ENCODE results near the gene SLC26A8. TPM values are rescaled to one million over a fixed set of nuclear protein-coding genes. Genes with fewer than 3 reads are reported as not detected.

Gene SLC26A8
- total and polyA plus RNA-seq, 2 experiments from 2014 or later = 0.89 to 2.9 TPM

DNA sequence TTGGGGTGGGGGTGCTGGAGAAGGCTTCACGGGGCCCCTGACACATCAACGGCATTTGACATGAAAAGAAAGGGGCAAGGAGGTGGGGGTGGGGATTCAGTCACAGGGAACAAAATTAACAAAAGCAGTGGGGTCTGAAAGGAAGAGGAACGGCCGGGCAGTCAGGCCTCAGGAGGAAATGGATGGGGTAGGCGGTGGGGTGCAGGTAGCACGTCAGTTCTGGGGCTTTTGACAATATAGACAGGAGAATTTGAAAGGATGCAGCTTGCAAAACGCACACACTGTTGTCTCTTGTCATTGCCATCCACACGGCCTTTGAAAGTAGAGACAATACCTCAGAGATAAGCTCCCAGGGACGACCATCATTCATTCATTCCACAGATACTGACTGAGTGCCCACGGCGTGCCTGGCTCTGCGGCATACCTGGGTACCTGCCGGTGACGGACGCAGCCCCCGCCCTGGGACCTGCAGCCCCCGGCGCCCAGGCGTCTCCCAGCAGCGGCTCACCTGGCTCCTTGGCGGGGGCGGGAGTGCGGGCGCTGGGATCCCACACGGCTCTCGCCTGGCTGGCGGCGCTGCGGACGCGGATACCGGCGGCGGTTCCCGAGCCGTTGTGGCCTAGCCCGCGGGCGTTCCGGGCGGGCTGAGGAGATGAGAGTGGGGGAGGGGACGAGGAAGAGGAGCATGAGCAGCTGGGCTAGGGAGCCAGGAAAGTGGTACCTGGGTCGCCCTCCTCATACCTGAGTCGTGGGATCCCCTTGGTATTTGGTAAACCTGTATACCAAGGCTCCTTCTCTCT is at the start of gene SLC26A8 (continued):
- TF ChIP-seq, protein P1, sequence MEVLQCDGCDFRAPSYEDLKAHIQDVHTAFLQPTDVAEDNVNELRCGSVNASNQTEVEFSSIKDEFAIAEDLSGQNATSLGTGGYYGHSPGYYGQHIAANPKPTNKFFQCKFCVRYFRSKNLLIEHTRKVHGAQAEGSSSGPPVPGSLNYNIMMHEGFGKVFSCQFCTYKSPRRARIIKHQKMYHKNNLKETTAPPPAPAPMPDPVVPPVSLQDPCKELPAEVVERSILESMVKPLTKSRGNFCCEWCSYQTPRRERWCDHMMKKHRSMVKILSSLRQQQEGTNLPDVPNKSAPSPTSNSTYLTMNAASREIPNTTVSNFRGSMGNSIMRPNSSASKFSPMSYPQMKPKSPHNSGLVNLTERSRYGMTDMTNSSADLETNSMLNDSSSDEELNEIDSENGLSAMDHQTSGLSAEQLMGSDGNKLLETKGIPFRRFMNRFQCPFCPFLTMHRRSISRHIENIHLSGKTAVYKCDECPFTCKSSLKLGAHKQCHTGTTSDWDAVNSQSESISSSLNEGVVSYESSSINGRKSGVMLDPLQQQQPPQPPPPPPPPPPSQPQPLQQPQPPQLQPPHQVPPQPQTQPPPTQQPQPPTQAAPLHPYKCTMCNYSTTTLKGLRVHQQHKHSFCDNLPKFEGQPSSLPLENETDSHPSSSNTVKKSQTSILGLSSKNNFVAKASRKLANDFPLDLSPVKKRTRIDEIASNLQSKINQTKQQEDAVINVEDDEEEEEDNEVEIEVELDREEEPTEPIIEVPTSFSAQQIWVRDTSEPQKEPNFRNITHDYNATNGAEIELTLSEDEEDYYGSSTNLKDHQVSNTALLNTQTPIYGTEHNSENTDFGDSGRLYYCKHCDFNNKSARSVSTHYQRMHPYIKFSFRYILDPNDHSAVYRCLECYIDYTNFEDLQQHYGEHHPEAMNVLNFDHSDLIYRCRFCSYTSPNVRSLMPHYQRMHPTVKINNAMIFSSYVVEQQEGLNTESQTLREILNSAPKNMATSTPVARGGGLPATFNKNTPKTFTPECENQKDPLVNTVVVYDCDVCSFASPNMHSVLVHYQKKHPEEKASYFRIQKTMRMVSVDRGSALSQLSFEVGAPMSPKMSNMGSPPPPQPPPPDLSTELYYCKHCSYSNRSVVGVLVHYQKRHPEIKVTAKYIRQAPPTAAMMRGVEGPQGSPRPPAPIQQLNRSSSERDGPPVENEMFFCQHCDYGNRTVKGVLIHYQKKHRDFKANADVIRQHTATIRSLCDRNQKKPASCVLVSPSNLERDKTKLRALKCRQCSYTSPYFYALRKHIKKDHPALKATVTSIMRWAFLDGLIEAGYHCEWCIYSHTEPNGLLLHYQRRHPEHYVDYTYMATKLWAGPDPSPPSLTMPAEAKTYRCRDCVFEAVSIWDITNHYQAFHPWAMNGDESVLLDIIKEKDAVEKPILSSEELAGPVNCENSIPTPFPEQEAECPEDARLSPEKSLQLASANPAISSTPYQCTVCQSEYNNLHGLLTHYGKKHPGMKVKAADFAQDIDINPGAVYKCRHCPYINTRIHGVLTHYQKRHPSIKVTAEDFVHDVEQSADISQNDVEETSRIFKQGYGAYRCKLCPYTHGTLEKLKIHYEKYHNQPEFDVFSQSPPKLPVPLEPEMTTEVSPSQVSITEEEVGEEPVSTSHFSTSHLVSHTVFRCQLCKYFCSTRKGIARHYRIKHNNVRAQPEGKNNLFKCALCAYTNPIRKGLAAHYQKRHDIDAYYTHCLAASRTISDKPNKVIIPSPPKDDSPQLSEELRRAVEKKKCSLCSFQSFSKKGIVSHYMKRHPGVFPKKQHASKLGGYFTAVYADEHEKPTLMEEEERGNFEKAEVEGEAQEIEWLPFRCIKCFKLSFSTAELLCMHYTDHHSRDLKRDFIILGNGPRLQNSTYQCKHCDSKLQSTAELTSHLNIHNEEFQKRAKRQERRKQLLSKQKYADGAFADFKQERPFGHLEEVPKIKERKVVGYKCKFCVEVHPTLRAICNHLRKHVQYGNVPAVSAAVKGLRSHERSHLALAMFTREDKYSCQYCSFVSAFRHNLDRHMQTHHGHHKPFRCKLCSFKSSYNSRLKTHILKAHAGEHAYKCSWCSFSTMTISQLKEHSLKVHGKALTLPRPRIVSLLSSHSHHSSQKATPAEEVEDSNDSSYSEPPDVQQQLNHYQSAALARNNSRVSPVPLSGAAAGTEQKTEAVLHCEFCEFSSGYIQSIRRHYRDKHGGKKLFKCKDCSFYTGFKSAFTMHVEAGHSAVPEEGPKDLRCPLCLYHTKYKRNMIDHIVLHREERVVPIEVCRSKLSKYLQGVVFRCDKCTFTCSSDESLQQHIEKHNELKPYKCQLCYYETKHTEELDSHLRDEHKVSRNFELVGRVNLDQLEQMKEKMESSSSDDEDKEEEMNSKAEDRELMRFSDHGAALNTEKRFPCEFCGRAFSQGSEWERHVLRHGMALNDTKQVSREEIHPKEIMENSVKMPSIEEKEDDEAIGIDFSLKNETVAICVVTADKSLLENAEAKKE (CRISPR knock-in tag; IDR thresholded peaks at IDR 0.05) = no peak
- TF ChIP-seq EZH2 (IDR thresholded peaks at IDR 0.05; ENCODE audit: low read depth, unreplicated experiment) = no peak

DNA sequence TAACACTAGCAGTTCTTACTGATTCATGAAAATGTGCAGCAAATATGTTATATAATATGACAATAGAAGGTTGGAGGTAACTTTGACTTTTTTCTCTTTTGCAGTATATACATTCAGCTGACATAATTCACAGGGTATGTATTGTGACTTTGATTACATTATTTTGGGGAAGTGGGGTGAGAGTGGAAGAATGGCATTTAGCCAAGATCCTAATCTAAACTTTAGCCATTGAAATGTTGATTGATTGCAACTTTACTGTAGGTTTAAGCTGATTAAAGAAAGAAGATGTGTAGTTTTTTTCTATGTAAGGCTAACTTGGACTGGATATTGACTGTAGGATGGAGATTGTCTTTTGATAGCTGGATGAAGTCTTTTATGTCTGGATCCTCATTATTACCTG is 49.1 kb upstream of the SLC26A8 start:
- Mint-ChIP-seq H3K27ac (no peak overlapping the region), H3K4me1 (no peaks in the 10 kb centered on the region), H3K9me3 (no peaks in the 10 kb centered on the region), H3K36me3 (ENCODE audit: low read depth) (no peaks in the 10 kb centered on the region), H3K27me3 (ENCODE audit: insufficient read depth, low read depth, poor library complexity) (peaks cover 3% of the 10 kb centered on the region), H3K4me3 (no peak overlapping the region)
- H4K20me1 ChIP-seq (replicated peaks; ENCODE audit: insufficient read depth) = peaks cover 10% of the 10 kb centered on the region
- H3F3A ChIP-seq (replicated peaks; ENCODE audit: low read depth) = no peaks in the 10 kb centered on the region
- no peaks in the 10 kb centered on the region for H3K9me2 ChIP-seq (ENCODE audit: insufficient read depth)
- no peak for DNase-seq (ENCODE audit: low spot score)
- no peak overlapping the region for H3K27ac ChIP-seq (ENCODE audit: low read depth)
- peaks cover 14% of the 10 kb centered on the region for H3K79me2 ChIP-seq (replicated peaks; ENCODE audit: insufficient read depth)
- no peaks in the 10 kb centered on the region for H3K4me1 ChIP-seq (ENCODE audit: insufficient read depth)
- ATAC-seq = no peak
- no peak overlapping the region for H3K4me3 ChIP-seq
- peaks cover 2% of the 10 kb centered on the region; the same call in 1 of the 2 replicates for H3K36me3 ChIP-seq (ENCODE audit: insufficient read depth)
- no peaks in the 10 kb centered on the region for H3K27me3 ChIP-seq (ENCODE audit: insufficient read depth)
- no peak overlapping the region for H3K4me2 ChIP-seq
- H2AFZ ChIP-seq = no peak overlapping the region
- no peak for TF ChIP-seq STAT1 (IDR thresholded peaks at IDR 0.05; ENCODE audit: unreplicated experiment)
- TF ChIP-seq ZNF114 (CRISPR knock-in tag; IDR thresholded peaks at IDR 0.05) = no peak
- no peak for TF ChIP-seq EZH2 (IDR thresholded peaks at IDR 0.05; ENCODE audit: low read depth, unreplicated experiment)
- TF ChIP-seq, protein P2, sequence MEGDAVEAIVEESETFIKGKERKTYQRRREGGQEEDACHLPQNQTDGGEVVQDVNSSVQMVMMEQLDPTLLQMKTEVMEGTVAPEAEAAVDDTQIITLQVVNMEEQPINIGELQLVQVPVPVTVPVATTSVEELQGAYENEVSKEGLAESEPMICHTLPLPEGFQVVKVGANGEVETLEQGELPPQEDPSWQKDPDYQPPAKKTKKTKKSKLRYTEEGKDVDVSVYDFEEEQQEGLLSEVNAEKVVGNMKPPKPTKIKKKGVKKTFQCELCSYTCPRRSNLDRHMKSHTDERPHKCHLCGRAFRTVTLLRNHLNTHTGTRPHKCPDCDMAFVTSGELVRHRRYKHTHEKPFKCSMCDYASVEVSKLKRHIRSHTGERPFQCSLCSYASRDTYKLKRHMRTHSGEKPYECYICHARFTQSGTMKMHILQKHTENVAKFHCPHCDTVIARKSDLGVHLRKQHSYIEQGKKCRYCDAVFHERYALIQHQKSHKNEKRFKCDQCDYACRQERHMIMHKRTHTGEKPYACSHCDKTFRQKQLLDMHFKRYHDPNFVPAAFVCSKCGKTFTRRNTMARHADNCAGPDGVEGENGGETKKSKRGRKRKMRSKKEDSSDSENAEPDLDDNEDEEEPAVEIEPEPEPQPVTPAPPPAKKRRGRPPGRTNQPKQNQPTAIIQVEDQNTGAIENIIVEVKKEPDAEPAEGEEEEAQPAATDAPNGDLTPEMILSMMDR (conservative IDR thresholded peaks at IDR 0.05; ENCODE audit: low read depth in 2 of 2) = no peak
- no peak for TF ChIP-seq NANOG (IDR thresholded peaks at IDR 0.05; ENCODE audit: borderline replicate concordance)
- TF ChIP-seq, protein P3, sequence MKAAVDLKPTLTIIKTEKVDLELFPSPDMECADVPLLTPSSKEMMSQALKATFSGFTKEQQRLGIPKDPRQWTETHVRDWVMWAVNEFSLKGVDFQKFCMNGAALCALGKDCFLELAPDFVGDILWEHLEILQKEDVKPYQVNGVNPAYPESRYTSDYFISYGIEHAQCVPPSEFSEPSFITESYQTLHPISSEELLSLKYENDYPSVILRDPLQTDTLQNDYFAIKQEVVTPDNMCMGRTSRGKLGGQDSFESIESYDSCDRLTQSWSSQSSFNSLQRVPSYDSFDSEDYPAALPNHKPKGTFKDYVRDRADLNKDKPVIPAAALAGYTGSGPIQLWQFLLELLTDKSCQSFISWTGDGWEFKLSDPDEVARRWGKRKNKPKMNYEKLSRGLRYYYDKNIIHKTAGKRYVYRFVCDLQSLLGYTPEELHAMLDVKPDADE (IDR thresholded peaks at IDR 0.05) = no peak

All from GM23338 (cell line).